HEK293 (cell line): ENCODE measurements around the gene PRKCZ.

Experiments
- CTCF ChIA-PET: fragments of 350-600 bp; formaldehyde crosslinking; extraction: SDS; loops from one replicate; lab custom pipeline; 2021; ENCODE audit warnings: antibody characterized with exemption; lab: Yijun Ruan, JAX
- POLR2A ChIA-PET: fragments of 300-600 bp; formaldehyde crosslinking; extraction: SDS; loops from one replicate; lab custom pipeline; 2020; ENCODE audit warnings: antibody characterized with exemption, inconsistent platforms; lab: Yijun Ruan, JAX
- H3K27ac ChIP-seq: fragments of 200-500 bp; sonication (Bioruptor generic); 2 replicates; pipeline ENCODE4 v1.5.1; 2014; ENCODE audit warnings: low read depth, low read length, control low read depth, inconsistent platforms; ENCODE audit errors: extremely low read depth
- H3K36me3 ChIP-seq, 2 experiments: fragments of 200-500 bp in 1 of 2; sonication (Bioruptor generic) in 1 of 2; 1 replicate in 1 of 2; 2 replicates in 1 of 2; pipeline ENCODE4 v1.5.1; 2014 to 2017; ENCODE audit warnings: inconsistent platforms in 2 of 2, low read length in 2 of 2; ENCODE audit not compliant: control insufficient read depth in 2 of 2, insufficient read depth in 1 of 2
- H3K4me1 ChIP-seq: fragments of 200-500 bp; sonication (Bioruptor generic); 2 replicates; pipeline ENCODE4 v1.5.1; 2014; ENCODE audit warnings: mild to moderate bottlenecking, low read length, inconsistent platforms; ENCODE audit not compliant: control insufficient read depth, insufficient read depth
- H3K4me3 ChIP-seq: 2 replicates; pipeline ENCODE4 v1.5.1; 2011; ENCODE audit warnings: low read depth, mild to moderate bottlenecking, control low read depth, low read length, moderate library complexity
- H3K9me3 ChIP-seq: fragments of 200-500 bp; sonication (Bioruptor generic); 2 replicates; pipeline ENCODE4 v1.5.1; 2014; ENCODE audit warnings: low read depth, low read length, inconsistent platforms; ENCODE audit not compliant: control insufficient read depth, insufficient read depth
- ATF2 ChIP-seq: fragments of 450-650 bp; formaldehyde crosslinking; IDR thresholded peaks from 2 replicates; pipeline ENCODE4 v1.5.1; 2016; ENCODE audit warnings: missing biosample characterization, missing genetic modification characterization, low read depth
- MZF1 ChIP-seq: fragments of 450-650 bp; formaldehyde crosslinking; IDR thresholded peaks from 2 replicates; pipeline ENCODE4 v1.5.1; 2017; ENCODE audit warnings: missing biosample characterization, missing genetic modification characterization, borderline replicate concordance
- PRDM6 ChIP-seq: fragments of 450-650 bp; formaldehyde crosslinking; IDR thresholded peaks from 2 replicates; pipeline ENCODE4 v1.5.1; 2017; ENCODE audit warnings: missing biosample characterization, missing genetic modification characterization
- ZBTB26 ChIP-seq: fragments of 450-650 bp; formaldehyde crosslinking; optimal IDR thresholded peaks from 2 replicates; pipeline ENCODE3; 2016; ENCODE audit warnings: missing biosample characterization, mild to moderate bottlenecking, missing genetic modification characterization
- ZFP69B ChIP-seq: fragments of 450-650 bp; formaldehyde crosslinking; IDR thresholded peaks from 2 replicates; pipeline ENCODE4 v1.5.1; 2016; ENCODE audit warnings: missing biosample characterization, missing genetic modification characterization
- ZIC2 ChIP-seq: fragments of 450-650 bp; formaldehyde crosslinking; IDR thresholded peaks from 2 replicates; pipeline ENCODE4 v1.5.1; 2016; ENCODE audit warnings: missing biosample characterization, missing genetic modification characterization
- ZNF148 ChIP-seq: fragments of 450-650 bp; formaldehyde crosslinking; IDR thresholded peaks from 2 replicates; pipeline ENCODE4 v1.5.0; 2017; ENCODE audit warnings: missing biosample characterization, missing genetic modification characterization, borderline replicate concordance
- ZNF169 ChIP-seq: fragments of 450-650 bp; formaldehyde crosslinking; IDR thresholded peaks from 2 replicates; pipeline ENCODE4 v1.5.1; 2016; ENCODE audit warnings: missing biosample characterization, missing genetic modification characterization
- ZNF26 ChIP-seq: fragments of 450-650 bp; formaldehyde crosslinking; IDR thresholded peaks from 2 replicates; pipeline ENCODE4 v1.5.1; 2016; ENCODE audit warnings: missing biosample characterization, missing genetic modification characterization
- ZNF423 ChIP-seq: fragments of 450-650 bp; formaldehyde crosslinking; IDR thresholded peaks from 2 replicates; pipeline ENCODE4 v1.5.1; 2016; ENCODE audit warnings: missing biosample characterization, missing genetic modification characterization
- ZNF514 ChIP-seq: fragments of 450-650 bp; formaldehyde crosslinking; IDR thresholded peaks from 2 replicates; pipeline ENCODE4 v1.5.1; 2016; ENCODE audit warnings: missing biosample characterization, missing genetic modification characterization
- ZNF624 ChIP-seq: fragments of 450-650 bp; formaldehyde crosslinking; IDR thresholded peaks from 2 replicates; pipeline ENCODE4 v1.5.1; 2017; ENCODE audit warnings: missing biosample characterization, missing genetic modification characterization
- ZNF658 ChIP-seq: fragments of 450-650 bp; formaldehyde crosslinking; IDR thresholded peaks from 2 replicates; pipeline ENCODE4; 2016; ENCODE audit warnings: missing biosample characterization, missing genetic modification characterization
- ZNF785 ChIP-seq: fragments of 450-650 bp; formaldehyde crosslinking; IDR thresholded peaks from 2 replicates; pipeline ENCODE4 v1.5.1; 2016; ENCODE audit warnings: missing biosample characterization, missing genetic modification characterization
- ZSCAN4 ChIP-seq: fragments of 450-650 bp; formaldehyde crosslinking; IDR thresholded peaks from 2 replicates; pipeline ENCODE4 v1.5.1; 2017; ENCODE audit warnings: missing biosample characterization, missing genetic modification characterization
- ZSCAN5A ChIP-seq: fragments of 450-650 bp; formaldehyde crosslinking; IDR thresholded peaks from 2 replicates; pipeline ENCODE4 v1.5.1; 2016; ENCODE audit warnings: missing biosample characterization, missing genetic modification characterization

PRKCZ gene

GRCh38 chr1:2143814-2144500 is 93.7 kb downstream of the PRKCZ start (continued):
- TF ChIP-seq ZNF148 (tag by site-specific recombination), result no peak

GRCh38 chr1:2144501-2145090 is 94.4 kb downstream of the PRKCZ start:
- CTCF ChIA-PET, result interaction anchor here (1.0 kb wide), 1 partner anchor 98 kb away, joined by 5 read pairs; no protein-coding TSS in a partner anchor
- Histone ChIP-seq H3K4me3 (no peak overlapping the region), H3K27ac (no peak overlapping the region), H3K36me3 (peaks cover 4 to 62% of the 10 kb centered on the region in 2 experiments; a peak in 2 of 3 replicates), H3K4me1 (no peaks in the 10 kb centered on the region), H3K9me3 (no peaks in the 10 kb centered on the region)
- POLR2A ChIA-PET, result no interaction called here
- TF ChIP-seq ZBTB26 (tag by site-specific recombination), result no peak
- no peak for TF ChIP-seq MZF1 (tag by site-specific recombination)
- no peak for TF ChIP-seq ZNF26 (tag by site-specific recombination)
- TF ChIP-seq ZIC2, result no peak
- no peak for TF ChIP-seq PRDM6 (tag by site-specific recombination)
- TF ChIP-seq ZSCAN5A, result no peak
- no peak for TF ChIP-seq ZNF785 (tag by site-specific recombination)
- no peak for TF ChIP-seq ZNF624 (tag by site-specific recombination)
- TF ChIP-seq ZNF514 (tag by site-specific recombination), result no peak
- TF ChIP-seq ZNF423 (tag by site-specific recombination), result no peak
- TF ChIP-seq ZSCAN4 (tag by site-specific recombination), result no peak
- no peak for TF ChIP-seq ZFP69B (tag by site-specific recombination)
- no peak for TF ChIP-seq ZNF169
- TF ChIP-seq ZNF658 (tag by site-specific recombination), result no peak
- no peak for TF ChIP-seq ATF2 (tag by site-specific recombination)
